ENCODE measurements around the gene AXL.
"Not testable (repeated sequence)": the region's sequence is repeated elsewhere in the genome, so short reads cannot be mapped to it uniquely, and the experiment has no call there.

The AXL gene

DNA sequence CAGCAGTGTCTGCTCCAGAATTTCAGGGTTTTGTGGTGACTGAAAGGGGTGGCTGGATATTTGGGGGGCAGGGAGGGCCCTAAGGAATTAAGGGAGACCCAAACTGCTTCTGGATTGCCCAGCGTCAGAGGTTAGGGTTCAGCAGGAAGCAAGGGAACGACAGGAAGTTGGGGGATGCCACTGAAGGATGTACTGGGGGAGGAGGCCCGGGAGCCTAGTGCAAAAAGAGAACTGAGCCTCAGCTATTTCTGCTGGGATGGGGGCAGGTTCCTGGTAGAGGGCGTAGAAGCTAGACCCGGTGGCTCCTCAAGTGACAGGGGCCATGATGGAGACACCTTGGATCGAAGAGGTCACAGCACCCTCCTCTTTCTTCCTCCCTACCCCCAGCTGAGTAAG, 24.9 kb upstream of the AXL start:
- H2BK15ac ChIP-seq (replicated peaks; ENCODE audit: low read depth), result no peak overlapping the region
- whole genome bisulfite sequencing (ENCODE audit: extremely low coverage, insufficient coverage, low lambda C conversion rate), result no CpG with 5 or more reads among the region's 6 CpGs
- no peak overlapping the region for H4K5ac ChIP-seq (ENCODE audit: low read length)
- peaks cover 15% of the 10 kb centered on the region for H3K79me1 ChIP-seq (ENCODE audit: low read length)
- H2BK120ac ChIP-seq (ENCODE audit: low read depth, low read length), result no peak overlapping the region
- peak overlapping the region; percentile 89 for H3K9ac ChIP-seq (ENCODE audit: low read length)
- peak overlapping the region; percentile 68 for H3K4me3 ChIP-seq (ENCODE audit: low read length)
- H3K4me1 ChIP-seq (ENCODE audit: control insufficient read depth, low read depth, low read length), result peaks cover 9% of the 10 kb centered on the region
- H4K8ac ChIP-seq (ENCODE audit: low read depth, low read length), result no peak overlapping the region
- peaks cover 8% of the 10 kb centered on the region for H3K36me3 ChIP-seq (ENCODE audit: control insufficient read depth, insufficient read depth, low read length)
- H3K27ac ChIP-seq (ENCODE audit: low read depth, low read length), result no peak overlapping the region
- DNase-seq, result no peak
- no peak overlapping the region for H2AK5ac ChIP-seq (ENCODE audit: low read length)
- peaks cover 37% of the 10 kb centered on the region for H3K79me2 ChIP-seq (ENCODE audit: control insufficient read depth, insufficient read depth, low read length)
- H3K4ac ChIP-seq (ENCODE audit: low read depth, low read length), result no peak overlapping the region
- peak overlapping the region; percentile 88 for H3K4me2 ChIP-seq (ENCODE audit: low read length)
- no peaks in the 10 kb centered on the region for H3K27me3 ChIP-seq (ENCODE audit: insufficient read depth, low read length, poor library complexity)
- H3K56ac ChIP-seq (ENCODE audit: low read length), result peak overlapping the region; percentile 94
- H2BK5ac ChIP-seq (ENCODE audit: low read length), result no peak overlapping the region
- peak overlapping the region; percentile 89 for H3K23ac ChIP-seq (ENCODE audit: low read length)
- no peak overlapping the region for H3K18ac ChIP-seq (ENCODE audit: low read length)

DNA sequence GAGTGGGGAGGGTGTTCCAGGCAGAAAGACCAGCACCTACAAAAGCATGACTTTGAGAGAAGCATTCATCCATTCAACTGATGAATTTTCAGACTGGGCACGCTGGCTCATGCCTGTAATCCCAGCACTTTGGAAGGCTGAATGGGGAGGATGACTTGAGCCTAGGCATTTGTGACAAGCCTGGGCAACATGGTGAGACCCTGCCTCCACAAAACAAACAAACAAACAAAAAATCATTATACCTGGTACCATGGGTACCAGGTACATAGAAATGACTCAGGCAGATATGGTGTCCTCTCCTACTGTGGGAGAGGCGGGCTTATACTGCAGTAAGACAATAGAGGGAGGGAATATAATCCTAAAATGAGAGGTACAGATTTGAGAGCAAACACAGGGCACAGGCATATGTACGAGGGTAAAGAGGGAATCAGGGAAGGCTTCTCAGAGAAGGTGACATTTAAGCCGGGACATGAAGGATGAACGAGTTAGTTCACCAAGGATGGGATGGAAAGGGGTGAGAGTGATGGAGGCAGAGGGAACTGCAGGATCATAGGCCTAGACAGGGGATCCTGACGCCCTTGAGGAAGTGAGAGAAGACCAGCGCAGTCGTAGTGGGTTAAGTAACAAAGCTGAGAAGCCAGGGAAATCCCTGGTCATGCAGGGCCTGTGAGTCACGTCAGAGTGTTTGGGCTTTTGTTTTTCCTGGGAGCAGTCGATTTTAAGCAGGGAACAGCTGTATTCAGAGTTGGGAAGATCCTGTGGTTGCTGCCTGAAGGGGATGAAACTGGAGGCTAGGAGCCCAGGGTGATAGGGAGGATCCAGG, 23.1 kb upstream of the AXL start:
- Histone ChIP-seq H3K9ac (ENCODE audit: low read length) (no peak overlapping the region), H3K23ac (ENCODE audit: low read length) (no peak overlapping the region), H3K79me1 (ENCODE audit: low read length) (peaks cover 15% of the 10 kb centered on the region), H4K8ac (ENCODE audit: low read depth, low read length) (no peak overlapping the region), H3K27ac (ENCODE audit: low read depth, low read length) (no peak overlapping the region), H3K4me3 (ENCODE audit: low read length) (no peak overlapping the region), H2AK5ac (ENCODE audit: low read length) (no peak overlapping the region), H3K4me2 (ENCODE audit: low read length) (no peak overlapping the region), H3K56ac (ENCODE audit: low read length) (peak overlapping the region; percentile 43), H4K5ac (ENCODE audit: low read length) (no peak overlapping the region), H3K27me3 (ENCODE audit: insufficient read depth, low read length, poor library complexity) (no peaks in the 10 kb centered on the region), H3K36me3 (ENCODE audit: control insufficient read depth, insufficient read depth, low read length) (peaks cover 8% of the 10 kb centered on the region), H3K79me2 (ENCODE audit: control insufficient read depth, insufficient read depth, low read length) (peaks cover 37% of the 10 kb centered on the region), H2BK15ac (replicated peaks; ENCODE audit: low read depth) (no peak overlapping the region), H2BK5ac (ENCODE audit: low read length) (no peak overlapping the region), H3K4ac (ENCODE audit: low read depth, low read length) (no peak overlapping the region), H2BK120ac (ENCODE audit: low read depth, low read length) (no peak overlapping the region), H3K4me1 (ENCODE audit: control insufficient read depth, low read depth, low read length) (peaks cover 7% of the 10 kb centered on the region), H3K18ac (ENCODE audit: low read length) (no peak overlapping the region)
- no peak for DNase-seq
- WGBS (ENCODE audit: extremely low coverage, insufficient coverage, low lambda C conversion rate), result no CpG with 5 or more reads among the region's 10 CpGs

DNA sequence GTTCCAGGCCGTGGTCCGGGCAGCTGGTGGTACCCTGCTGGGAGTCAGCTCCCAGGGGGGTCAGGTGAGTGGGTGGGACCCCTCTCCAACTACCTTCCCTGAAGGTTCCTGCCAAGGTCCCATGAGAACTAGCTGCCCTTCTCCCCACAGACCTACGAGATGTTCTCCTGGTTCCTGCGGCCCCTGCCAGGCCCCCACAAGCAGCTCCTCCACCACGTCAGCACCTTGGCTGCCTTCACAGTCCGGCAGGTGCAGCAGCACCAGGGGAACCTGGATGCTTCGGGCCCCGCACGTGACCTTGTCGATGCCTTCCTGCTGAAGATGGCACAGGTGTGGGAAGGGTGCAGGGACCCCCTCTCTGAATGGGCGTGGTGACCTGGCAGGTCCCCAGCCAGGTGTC, 20.5 kb upstream of the AXL start:
- Histone ChIP-seq H3K36me3 (ENCODE audit: control insufficient read depth, insufficient read depth, low read length) (peaks cover 18% of the 10 kb centered on the region), H3K9ac (ENCODE audit: low read length) (no peak overlapping the region), H3K4ac (ENCODE audit: low read depth, low read length) (no peak overlapping the region), H2AK5ac (ENCODE audit: low read length) (no peak overlapping the region), H2BK120ac (ENCODE audit: low read depth, low read length) (no peak overlapping the region), H4K5ac (ENCODE audit: low read length) (no peak overlapping the region), H3K79me1 (ENCODE audit: low read length) (peaks cover 15% of the 10 kb centered on the region), H3K27me3 (ENCODE audit: insufficient read depth, low read length, poor library complexity) (no peaks in the 10 kb centered on the region), H3K18ac (ENCODE audit: low read length) (no peak overlapping the region), H3K4me2 (ENCODE audit: low read length) (no peak overlapping the region), H2BK5ac (ENCODE audit: low read length) (no peak overlapping the region), H3K27ac (ENCODE audit: low read depth, low read length) (no peak overlapping the region), H3K4me3 (ENCODE audit: low read length) (no peak overlapping the region), H2BK15ac (replicated peaks; ENCODE audit: low read depth) (no peak overlapping the region), H3K23ac (ENCODE audit: low read length) (no peak overlapping the region), H3K4me1 (ENCODE audit: control insufficient read depth, low read depth, low read length) (peaks cover 3% of the 10 kb centered on the region), H4K8ac (ENCODE audit: low read depth, low read length) (no peak overlapping the region), H3K79me2 (ENCODE audit: control insufficient read depth, insufficient read depth, low read length) (peaks cover 25% of the 10 kb centered on the region), H3K56ac (ENCODE audit: low read length) (no peak overlapping the region)
- DNase-seq, result no peak
- no CpG with 5 or more reads among the region's 11 CpGs for WGBS (ENCODE audit: extremely low coverage, insufficient coverage, low lambda C conversion rate)

DNA sequence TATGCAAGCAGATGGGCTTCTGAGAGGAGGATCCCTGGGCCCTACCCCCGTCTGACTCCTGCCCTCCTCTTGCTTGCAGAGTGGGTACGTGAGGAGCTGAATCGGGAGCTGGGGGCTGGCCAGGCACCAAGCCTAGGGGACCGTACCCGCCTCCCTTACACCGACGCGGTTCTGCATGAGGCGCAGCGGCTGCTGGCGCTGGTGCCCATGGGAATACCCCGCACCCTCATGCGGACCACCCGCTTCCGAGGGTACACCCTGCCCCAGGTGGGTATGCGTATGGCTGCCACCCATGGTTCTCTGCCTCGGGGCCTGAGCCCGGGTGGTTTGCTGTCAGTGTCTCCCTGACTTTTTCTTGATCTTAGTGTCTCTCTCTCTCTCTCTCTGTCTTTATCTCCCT, 15.7 kb upstream of the AXL start:
- no peaks in the 10 kb centered on the region for H3K79me2 ChIP-seq (ENCODE audit: control insufficient read depth, insufficient read depth, low read length)
- DNase-seq, result no peak
- peaks cover 27% of the 10 kb centered on the region for H3K36me3 ChIP-seq (ENCODE audit: control insufficient read depth, insufficient read depth, low read length)
- H2BK15ac ChIP-seq (replicated peaks; ENCODE audit: low read depth), result no peak overlapping the region
- H3K27me3 ChIP-seq (ENCODE audit: insufficient read depth, low read length, poor library complexity), result no peaks in the 10 kb centered on the region
- no peak overlapping the region for H3K9ac ChIP-seq (ENCODE audit: low read length)
- H3K4ac ChIP-seq (ENCODE audit: low read depth, low read length), result no peak overlapping the region
- no peak overlapping the region for H2BK5ac ChIP-seq (ENCODE audit: low read length)
- peaks cover 4% of the 10 kb centered on the region for H3K79me1 ChIP-seq (ENCODE audit: low read length)
- H3K27ac ChIP-seq (ENCODE audit: low read depth, low read length), result no peak overlapping the region
- no peak overlapping the region for H4K5ac ChIP-seq (ENCODE audit: low read length)
- H2BK120ac ChIP-seq (ENCODE audit: low read depth, low read length), result no peak overlapping the region
- H3K56ac ChIP-seq (ENCODE audit: low read length), result no peak overlapping the region
- no CpG with 5 or more reads among the region's 18 CpGs for WGBS (ENCODE audit: extremely low coverage, insufficient coverage, low lambda C conversion rate)
- H3K4me2 ChIP-seq (ENCODE audit: low read length), result no peak overlapping the region
- H4K8ac ChIP-seq (ENCODE audit: low read depth, low read length), result no peak overlapping the region
- H3K4me1 ChIP-seq (ENCODE audit: control insufficient read depth, low read depth, low read length), result no peaks in the 10 kb centered on the region
- no peak overlapping the region for H3K4me3 ChIP-seq (ENCODE audit: low read length)
- H2AK5ac ChIP-seq (ENCODE audit: low read length), result no peak overlapping the region
- no peak overlapping the region for H3K18ac ChIP-seq (ENCODE audit: low read length)
- no peak overlapping the region for H3K23ac ChIP-seq (ENCODE audit: low read length)

DNA sequence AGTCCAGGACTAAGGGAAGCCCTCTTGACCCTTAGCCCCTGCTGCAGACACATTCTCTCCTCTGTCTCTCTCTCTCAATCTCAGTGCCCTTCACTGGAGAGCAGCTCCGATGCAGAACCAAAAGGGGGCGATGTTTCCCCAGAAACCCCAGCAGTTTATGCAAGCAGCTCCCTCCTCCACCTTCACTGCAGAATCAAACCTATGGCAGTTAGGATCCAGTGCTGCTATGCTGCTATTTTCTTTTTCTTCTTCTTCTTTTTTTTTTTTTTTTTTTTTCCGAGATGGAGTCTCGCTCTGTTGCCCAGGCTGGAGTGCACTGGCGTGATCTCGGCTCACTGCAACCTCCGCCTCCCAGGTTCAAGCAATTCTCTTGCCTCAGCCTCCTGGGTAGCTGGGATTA, 14.7 kb upstream of the AXL start:
- not testable (repeated sequence) for H3K18ac ChIP-seq (ENCODE audit: low read length); H2BK120ac ChIP-seq (ENCODE audit: low read depth, low read length); H4K8ac ChIP-seq (ENCODE audit: low read depth, low read length); H2AK5ac ChIP-seq (ENCODE audit: low read length); H2BK5ac ChIP-seq (ENCODE audit: low read length); H3K4me2 ChIP-seq (ENCODE audit: low read length); H3K79me2 ChIP-seq (ENCODE audit: control insufficient read depth, insufficient read depth, low read length); H4K5ac ChIP-seq (ENCODE audit: low read length); H3K27me3 ChIP-seq (ENCODE audit: insufficient read depth, low read length, poor library complexity); H3K23ac ChIP-seq (ENCODE audit: low read length); H3K4me1 ChIP-seq (ENCODE audit: control insufficient read depth, low read depth, low read length); H3K4ac ChIP-seq (ENCODE audit: low read depth, low read length); H3K9ac ChIP-seq (ENCODE audit: low read length); H3K79me1 ChIP-seq (ENCODE audit: low read length); H3K56ac ChIP-seq (ENCODE audit: low read length); H3K4me3 ChIP-seq (ENCODE audit: low read length); H3K27ac ChIP-seq (ENCODE audit: low read depth, low read length); H2BK15ac ChIP-seq (replicated peaks; ENCODE audit: low read depth)
- peak; percentile 89 for DNase-seq
- WGBS (ENCODE audit: extremely low coverage, insufficient coverage, low lambda C conversion rate), result no CpG with 5 or more reads among the region's 7 CpGs
- H3K36me3 ChIP-seq (ENCODE audit: control insufficient read depth, insufficient read depth, low read length), result peaks cover 22% of the 10 kb centered on the region

DNA sequence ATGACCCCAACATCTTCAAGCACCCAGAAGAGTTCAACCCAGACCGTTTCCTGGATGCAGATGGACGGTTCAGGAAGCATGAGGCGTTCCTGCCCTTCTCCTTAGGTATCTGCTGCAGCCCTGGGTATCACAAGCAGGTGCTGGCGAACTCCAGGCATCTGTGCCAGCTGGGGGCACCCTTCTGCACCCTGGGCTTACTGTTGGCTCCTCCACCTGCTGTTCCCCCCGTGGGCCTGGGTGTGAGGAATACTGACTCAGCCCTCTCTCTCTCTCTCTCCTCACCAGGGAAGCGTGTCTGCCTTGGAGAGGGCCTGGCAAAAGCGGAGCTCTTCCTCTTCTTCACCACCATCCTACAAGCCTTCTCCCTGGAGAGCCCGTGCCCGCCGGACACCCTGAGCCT, 13.0 kb upstream of the AXL start:
- DNase-seq, result no peak
- H3K4me2 ChIP-seq (ENCODE audit: low read length), result no peak overlapping the region
- no peak overlapping the region for H3K4ac ChIP-seq (ENCODE audit: low read depth, low read length)
- H4K5ac ChIP-seq (ENCODE audit: low read length), result no peak overlapping the region
- WGBS (ENCODE audit: extremely low coverage, insufficient coverage, low lambda C conversion rate), result no CpG with 5 or more reads among the region's 10 CpGs
- peaks cover 22% of the 10 kb centered on the region for H3K36me3 ChIP-seq (ENCODE audit: control insufficient read depth, insufficient read depth, low read length)
- H2BK5ac ChIP-seq (ENCODE audit: low read length), result no peak overlapping the region
- H2BK120ac ChIP-seq (ENCODE audit: low read depth, low read length), result no peak overlapping the region
- no peak overlapping the region for H3K56ac ChIP-seq (ENCODE audit: low read length)
- H3K27me3 ChIP-seq (ENCODE audit: insufficient read depth, low read length, poor library complexity), result no peaks in the 10 kb centered on the region
- no peak overlapping the region for H3K23ac ChIP-seq (ENCODE audit: low read length)
- H3K18ac ChIP-seq (ENCODE audit: low read length), result no peak overlapping the region
- H3K27ac ChIP-seq (ENCODE audit: low read depth, low read length), result no peak overlapping the region
- H3K9ac ChIP-seq (ENCODE audit: low read length), result no peak overlapping the region
- no peaks in the 10 kb centered on the region for H3K79me1 ChIP-seq (ENCODE audit: low read length)
- no peaks in the 10 kb centered on the region for H3K79me2 ChIP-seq (ENCODE audit: control insufficient read depth, insufficient read depth, low read length)
- H3K4me1 ChIP-seq (ENCODE audit: control insufficient read depth, low read depth, low read length), result no peaks in the 10 kb centered on the region
- H2BK15ac ChIP-seq (replicated peaks; ENCODE audit: low read depth), result no peak overlapping the region
- H4K8ac ChIP-seq (ENCODE audit: low read depth, low read length), result no peak overlapping the region
- H3K4me3 ChIP-seq (ENCODE audit: low read length), result no peak overlapping the region
- no peak overlapping the region for H2AK5ac ChIP-seq (ENCODE audit: low read length)
